SK-N-SH treated with all-trans-retinoic acid at 6 μM for 48 hours (cell line): ENCODE results near the gene INSIG2.
"Not testable (repeated sequence)": the region's sequence is repeated elsewhere in the genome, so short reads cannot be mapped to it uniquely, and the experiment has no call there.

Experiments
- ATAC-seq: fragments of 200-7000 bp; cut with Tn5 transposase; 3 replicates; pipeline ENCODE4 v1.9.1; 2020; ENCODE audit warnings: mild to moderate bottlenecking, moderate library complexity
- ARNTL ChIP-seq: fragments of 450-650 bp; formaldehyde crosslinking; IDR thresholded peaks from 2 replicates; pipeline ENCODE4 v1.5.0; 2020; ENCODE audit warnings: low read depth, mild to moderate bottlenecking, moderate library complexity, borderline replicate concordance
- BACH2 ChIP-seq: fragments of 250-450 bp; sonication (Bioruptor Pico); IDR thresholded peaks from 2 replicates; pipeline ENCODE4 v1.9.0; 2021; ENCODE audit warnings: mild to moderate bottlenecking, borderline replicate concordance
- CSDC2 ChIP-seq: fragments of 250-450 bp; sonication (Bioruptor Pico); IDR thresholded peaks from 2 replicates; pipeline ENCODE4 v1.5.0; 2020; ENCODE audit warnings: mild to moderate bottlenecking, moderate library complexity
- ESRRG ChIP-seq: fragments of 250-450 bp; sonication (Bioruptor Pico); IDR thresholded peaks from 2 replicates; pipeline ENCODE4 v1.6.1; 2021; ENCODE audit warnings: mild to moderate bottlenecking
- GLIS3 ChIP-seq: fragments of 250-450 bp; sonication (Bioruptor Pico); IDR thresholded peaks from 2 replicates; pipeline ENCODE4 v1.5.0; 2020; ENCODE audit warnings: mild to moderate bottlenecking, moderate library complexity
- ISL1 ChIP-seq: fragments of 250-450 bp; sonication (Bioruptor Pico); IDR thresholded peaks from 2 replicates; pipeline ENCODE4 v2.1.2; 2022; ENCODE audit warnings: mild to moderate bottlenecking, moderate library complexity
- OSR1 ChIP-seq: fragments of 250-450 bp; sonication (Bioruptor Pico); IDR thresholded peaks from 2 replicates; pipeline ENCODE4 v1.8.0; 2022; ENCODE audit warnings: moderate library complexity, mild to moderate bottlenecking, inconsistent platforms
- RARB ChIP-seq: fragments of 250-450 bp; sonication (Bioruptor Pico); IDR thresholded peaks from 2 replicates; pipeline ENCODE4 v1.8.0; 2021; ENCODE audit warnings: mild to moderate bottlenecking, moderate library complexity
- SNAI2 ChIP-seq: fragments of 250-450 bp; sonication (Bioruptor Pico); IDR thresholded peaks from 2 replicates; pipeline ENCODE4 v1.5.0; 2020; ENCODE audit warnings: mild to moderate bottlenecking, moderate library complexity
- TCF4 ChIP-seq: fragments of 250-450 bp; sonication (Bioruptor Pico); IDR thresholded peaks from 2 replicates; pipeline ENCODE4 v1.8.0; 2021; ENCODE audit warnings: mild to moderate bottlenecking, moderate library complexity, borderline replicate concordance
- TOX ChIP-seq: fragments of 250-450 bp; sonication (Bioruptor Pico); IDR thresholded peaks from 2 replicates; pipeline ENCODE4 v1.8.0; 2021; ENCODE audit warnings: mild to moderate bottlenecking, moderate library complexity, borderline replicate concordance
- ZC3H10 ChIP-seq: fragments of 250-450 bp; sonication (Bioruptor Pico); IDR thresholded peaks from 2 replicates; pipeline ENCODE4 v1.5.1; 2021; ENCODE audit warnings: mild to moderate bottlenecking, moderate library complexity
- ZFP3 ChIP-seq: fragments of 250-450 bp; sonication (Bioruptor Pico); IDR thresholded peaks from 2 replicates; pipeline ENCODE4 v1.5.0; 2020; ENCODE audit warnings: mild to moderate bottlenecking, moderate library complexity
- ZFP30 ChIP-seq: fragments of 450-650 bp; formaldehyde crosslinking; IDR thresholded peaks from 2 replicates; pipeline ENCODE4 v1.5.0; 2022; ENCODE audit warnings: mild to moderate bottlenecking, moderate library complexity
- ZNF565 ChIP-seq: fragments of 450-650 bp; formaldehyde crosslinking; conservative IDR thresholded peaks from 2 replicates; pipeline ENCODE4 v1.5.0; 2020; ENCODE audit warnings: low read depth, mild to moderate bottlenecking, moderate library complexity
- ZNF70 ChIP-seq: fragments of 450-650 bp; formaldehyde crosslinking; IDR thresholded peaks from 2 replicates; pipeline ENCODE4 v1.5.0; 2020; ENCODE audit warnings: mild to moderate bottlenecking, moderate library complexity
- ZNF8 ChIP-seq: fragments of 450-650 bp; formaldehyde crosslinking; IDR thresholded peaks from 2 replicates; pipeline ENCODE4 v1.5.0; 2020; ENCODE audit warnings: mild to moderate bottlenecking, moderate library complexity
- TF ChIP-seq, protein P1 (sequence below): fragments of 250-450 bp; sonication (Bioruptor Pico); IDR thresholded peaks from 2 replicates; pipeline ENCODE4 v1.5.0; 2020; ENCODE audit warnings: mild to moderate bottlenecking, moderate library complexity
- TF ChIP-seq, protein P2 (sequence below): fragments of 250-450 bp; sonication (Bioruptor Pico); IDR thresholded peaks from 2 replicates; pipeline ENCODE4 v1.8.0; 2021; ENCODE audit warnings: low read depth, mild to moderate bottlenecking, moderate library complexity, borderline replicate concordance
- TF ChIP-seq, protein P3 (sequence below): fragments of 250-450 bp; sonication (Bioruptor Pico); IDR thresholded peaks from 2 replicates; pipeline ENCODE4 v1.5.1; 2021; ENCODE audit warnings: mild to moderate bottlenecking, moderate library complexity
- TF ChIP-seq, protein P4 (sequence below): fragments of 250-450 bp; sonication (Bioruptor Pico); IDR thresholded peaks from 2 replicates; pipeline ENCODE4 v1.5.1; 2020; ENCODE audit warnings: low read depth, mild to moderate bottlenecking, moderate library complexity

INSIG2 gene

DNA sequence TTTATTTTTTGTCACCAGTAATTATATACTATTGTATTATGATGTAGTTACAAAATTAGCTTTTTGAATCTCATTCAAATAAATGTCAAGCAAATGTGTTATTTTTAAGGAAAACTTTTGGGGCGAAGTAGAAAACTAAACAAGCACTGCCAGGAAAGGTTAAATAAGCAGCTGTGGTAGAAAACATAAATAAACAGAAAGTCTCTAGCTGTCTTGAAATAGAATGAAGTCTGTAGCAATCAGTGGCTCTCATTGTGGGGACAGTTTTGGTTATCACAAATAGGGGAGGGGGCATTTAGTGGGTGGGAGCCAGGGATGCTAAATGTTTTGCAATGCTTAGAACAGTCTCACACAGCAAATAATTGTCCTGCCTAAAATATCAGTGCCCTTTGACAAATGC lies 3.4 kb downstream of the INSIG2 start:
- no peak for TF ChIP-seq GLIS3
- TF ChIP-seq TOX (CRISPR knock-in tag) = no peak
- no peak for TF ChIP-seq ARNTL
- no peak for TF ChIP-seq CSDC2 (CRISPR knock-in tag)
- no peak for TF ChIP-seq RARB (CRISPR knock-in tag)
- no peak for TF ChIP-seq ZC3H10 (CRISPR knock-in tag)
- TF ChIP-seq ZFP3 (CRISPR knock-in tag) = no peak
- no peak for TF ChIP-seq OSR1 (CRISPR knock-in tag)
- no peak for TF ChIP-seq ESRRG (CRISPR knock-in tag)
- TF ChIP-seq, protein P1, sequence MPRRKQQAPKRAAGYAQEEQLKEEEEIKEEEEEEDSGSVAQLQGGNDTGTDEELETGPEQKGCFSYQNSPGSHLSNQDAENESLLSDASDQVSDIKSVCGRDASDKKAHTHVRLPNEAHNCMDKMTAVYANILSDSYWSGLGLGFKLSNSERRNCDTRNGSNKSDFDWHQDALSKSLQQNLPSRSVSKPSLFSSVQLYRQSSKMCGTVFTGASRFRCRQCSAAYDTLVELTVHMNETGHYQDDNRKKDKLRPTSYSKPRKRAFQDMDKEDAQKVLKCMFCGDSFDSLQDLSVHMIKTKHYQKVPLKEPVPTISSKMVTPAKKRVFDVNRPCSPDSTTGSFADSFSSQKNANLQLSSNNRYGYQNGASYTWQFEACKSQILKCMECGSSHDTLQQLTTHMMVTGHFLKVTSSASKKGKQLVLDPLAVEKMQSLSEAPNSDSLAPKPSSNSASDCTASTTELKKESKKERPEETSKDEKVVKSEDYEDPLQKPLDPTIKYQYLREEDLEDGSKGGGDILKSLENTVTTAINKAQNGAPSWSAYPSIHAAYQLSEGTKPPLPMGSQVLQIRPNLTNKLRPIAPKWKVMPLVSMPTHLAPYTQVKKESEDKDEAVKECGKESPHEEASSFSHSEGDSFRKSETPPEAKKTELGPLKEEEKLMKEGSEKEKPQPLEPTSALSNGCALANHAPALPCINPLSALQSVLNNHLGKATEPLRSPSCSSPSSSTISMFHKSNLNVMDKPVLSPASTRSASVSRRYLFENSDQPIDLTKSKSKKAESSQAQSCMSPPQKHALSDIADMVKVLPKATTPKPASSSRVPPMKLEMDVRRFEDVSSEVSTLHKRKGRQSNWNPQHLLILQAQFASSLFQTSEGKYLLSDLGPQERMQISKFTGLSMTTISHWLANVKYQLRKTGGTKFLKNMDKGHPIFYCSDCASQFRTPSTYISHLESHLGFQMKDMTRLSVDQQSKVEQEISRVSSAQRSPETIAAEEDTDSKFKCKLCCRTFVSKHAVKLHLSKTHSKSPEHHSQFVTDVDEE (CRISPR knock-in tag) = no peak
- TF ChIP-seq, protein P2, sequence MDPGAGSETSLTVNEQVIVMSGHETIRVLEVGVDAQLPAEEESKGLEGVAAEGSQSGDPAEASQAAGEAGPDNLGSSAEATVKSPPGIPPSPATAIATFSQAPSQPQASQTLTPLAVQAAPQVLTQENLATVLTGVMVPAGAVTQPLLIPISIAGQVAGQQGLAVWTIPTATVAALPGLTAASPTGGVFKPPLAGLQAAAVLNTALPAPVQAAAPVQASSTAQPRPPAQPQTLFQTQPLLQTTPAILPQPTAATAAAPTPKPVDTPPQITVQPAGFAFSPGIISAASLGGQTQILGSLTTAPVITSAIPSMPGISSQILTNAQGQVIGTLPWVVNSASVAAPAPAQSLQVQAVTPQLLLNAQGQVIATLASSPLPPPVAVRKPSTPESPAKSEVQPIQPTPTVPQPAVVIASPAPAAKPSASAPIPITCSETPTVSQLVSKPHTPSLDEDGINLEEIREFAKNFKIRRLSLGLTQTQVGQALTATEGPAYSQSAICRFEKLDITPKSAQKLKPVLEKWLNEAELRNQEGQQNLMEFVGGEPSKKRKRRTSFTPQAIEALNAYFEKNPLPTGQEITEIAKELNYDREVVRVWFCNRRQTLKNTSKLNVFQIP (CRISPR knock-in tag) = no peak
- TF ChIP-seq ISL1 (CRISPR knock-in tag) = no peak
- TF ChIP-seq ZNF70 (CRISPR knock-in tag) = no peak
- TF ChIP-seq SNAI2 (CRISPR knock-in tag) = no peak
- TF ChIP-seq ZFP30 (CRISPR knock-in tag) = no peak
- TF ChIP-seq, protein P3, sequence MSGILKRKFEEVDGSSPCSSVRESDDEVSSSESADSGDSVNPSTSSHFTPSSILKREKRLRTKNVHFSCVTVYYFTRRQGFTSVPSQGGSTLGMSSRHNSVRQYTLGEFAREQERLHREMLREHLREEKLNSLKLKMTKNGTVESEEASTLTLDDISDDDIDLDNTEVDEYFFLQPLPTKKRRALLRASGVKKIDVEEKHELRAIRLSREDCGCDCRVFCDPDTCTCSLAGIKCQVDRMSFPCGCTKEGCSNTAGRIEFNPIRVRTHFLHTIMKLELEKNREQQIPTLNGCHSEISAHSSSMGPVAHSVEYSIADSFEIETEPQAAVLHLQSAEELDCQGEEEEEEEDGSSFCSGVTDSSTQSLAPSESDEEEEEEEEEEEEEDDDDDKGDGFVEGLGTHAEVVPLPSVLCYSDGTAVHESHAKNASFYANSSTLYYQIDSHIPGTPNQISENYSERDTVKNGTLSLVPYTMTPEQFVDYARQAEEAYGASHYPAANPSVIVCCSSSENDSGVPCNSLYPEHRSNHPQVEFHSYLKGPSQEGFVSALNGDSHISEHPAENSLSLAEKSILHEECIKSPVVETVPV (CRISPR knock-in tag) = no peak
- TF ChIP-seq, protein P4, sequence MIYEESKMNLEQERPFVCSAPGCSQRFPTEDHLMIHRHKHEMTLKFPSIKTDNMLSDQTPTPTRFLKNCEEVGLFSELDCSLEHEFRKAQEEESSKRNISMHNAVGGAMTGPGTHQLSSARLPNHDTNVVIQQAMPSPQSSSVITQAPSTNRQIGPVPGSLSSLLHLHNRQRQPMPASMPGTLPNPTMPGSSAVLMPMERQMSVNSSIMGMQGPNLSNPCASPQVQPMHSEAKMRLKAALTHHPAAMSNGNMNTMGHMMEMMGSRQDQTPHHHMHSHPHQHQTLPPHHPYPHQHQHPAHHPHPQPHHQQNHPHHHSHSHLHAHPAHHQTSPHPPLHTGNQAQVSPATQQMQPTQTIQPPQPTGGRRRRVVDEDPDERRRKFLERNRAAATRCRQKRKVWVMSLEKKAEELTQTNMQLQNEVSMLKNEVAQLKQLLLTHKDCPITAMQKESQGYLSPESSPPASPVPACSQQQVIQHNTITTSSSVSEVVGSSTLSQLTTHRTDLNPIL (CRISPR knock-in tag) = no peak
- TF ChIP-seq TCF4 = no peak
- TF ChIP-seq, all 23 proteins: peak for 0
- no peak for ATAC-seq

DNA sequence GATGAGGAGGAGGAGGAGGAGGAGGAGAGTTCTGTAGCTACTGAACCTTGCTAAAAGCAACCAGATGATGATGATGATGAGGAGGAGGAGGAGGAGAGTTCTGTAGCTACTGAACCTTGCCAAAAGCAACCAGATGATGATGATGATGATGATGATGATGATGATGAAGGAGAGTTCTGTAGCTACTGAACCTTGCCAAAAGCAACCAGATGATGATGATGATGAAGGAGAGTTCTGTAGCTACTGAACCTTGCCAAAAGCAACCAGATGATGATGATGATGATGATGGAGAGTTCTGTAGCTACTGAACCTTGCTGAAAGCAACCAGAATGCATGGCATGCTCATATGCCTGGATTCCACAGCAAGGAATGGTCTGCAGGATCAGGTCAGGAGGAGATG lies 5.8 kb downstream of the INSIG2 start:
- not testable (repeated sequence) for ATAC-seq

DNA sequence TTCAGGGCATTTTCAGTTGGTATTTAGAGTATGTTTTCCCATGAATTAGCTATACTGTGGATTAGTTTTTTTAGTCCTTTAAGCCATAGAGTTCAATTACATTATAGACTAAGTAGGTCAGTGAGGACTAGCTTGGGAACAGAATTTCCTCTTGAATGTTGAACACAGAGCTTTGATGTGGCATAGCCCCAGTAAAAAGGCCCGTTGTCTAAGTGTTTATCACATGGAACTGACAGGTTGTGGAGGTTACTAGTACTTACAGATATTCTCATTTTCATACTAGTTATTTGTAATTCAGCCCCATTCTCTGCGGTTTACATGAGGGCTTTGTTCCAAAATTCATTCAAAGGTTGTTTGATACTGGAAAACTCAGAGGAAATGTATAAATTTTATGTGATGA lies 6.2 kb downstream of the INSIG2 start:
- no peak for ATAC-seq
- no peak for TF ChIP-seq ARNTL
- TF ChIP-seq, protein P2 (CRISPR knock-in tag) = no peak
- TF ChIP-seq, all 23 proteins: peak for 0

DNA sequence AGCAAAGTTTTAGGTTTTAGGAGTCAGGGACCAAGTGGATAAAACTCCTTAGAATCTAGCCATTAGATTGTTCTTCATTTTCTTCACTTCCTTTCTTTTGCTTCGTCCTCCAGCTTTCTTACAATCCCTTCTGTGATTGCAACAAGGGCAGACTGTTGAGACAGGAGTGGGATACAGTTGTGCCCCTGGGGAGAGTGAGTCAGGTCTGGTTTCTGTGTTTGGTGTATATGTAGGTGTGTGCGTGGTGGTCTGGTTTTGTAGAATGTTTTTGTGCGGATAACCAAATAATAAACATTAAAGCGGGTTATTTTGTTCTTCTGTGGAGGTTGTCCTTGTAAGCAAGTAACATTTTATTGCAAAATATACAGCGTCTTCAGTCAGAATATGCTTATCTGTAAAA lies 7.3 kb downstream of the INSIG2 start:
- ATAC-seq = no peak
- no peak for TF ChIP-seq ESRRG (CRISPR knock-in tag)
- no peak for TF ChIP-seq ZNF565
- TF ChIP-seq ARNTL = no peak
- no peak for TF ChIP-seq GLIS3
- TF ChIP-seq, protein P3 (CRISPR knock-in tag) = no peak
- TF ChIP-seq TOX (CRISPR knock-in tag) = no peak
- TF ChIP-seq OSR1 (CRISPR knock-in tag) = no peak
- TF ChIP-seq, protein P1 (CRISPR knock-in tag) = no peak
- TF ChIP-seq ISL1 (CRISPR knock-in tag) = no peak
- TF ChIP-seq RARB (CRISPR knock-in tag) = no peak
- no peak for TF ChIP-seq BACH2 (CRISPR knock-in tag)
- TF ChIP-seq ZNF8 (CRISPR knock-in tag) = no peak
- no peak for TF ChIP-seq SNAI2 (CRISPR knock-in tag)
- TF ChIP-seq, protein P4 (CRISPR knock-in tag) = no peak
- TF ChIP-seq ZC3H10 (CRISPR knock-in tag) = no peak
- TF ChIP-seq, all 23 proteins: peak for 0
